ENCODE data around the gene MEOX1.
A peak's percentile ranks its signal among the peaks of the same experiment; 100 is the strongest.

Gene MEOX1

DNA sequence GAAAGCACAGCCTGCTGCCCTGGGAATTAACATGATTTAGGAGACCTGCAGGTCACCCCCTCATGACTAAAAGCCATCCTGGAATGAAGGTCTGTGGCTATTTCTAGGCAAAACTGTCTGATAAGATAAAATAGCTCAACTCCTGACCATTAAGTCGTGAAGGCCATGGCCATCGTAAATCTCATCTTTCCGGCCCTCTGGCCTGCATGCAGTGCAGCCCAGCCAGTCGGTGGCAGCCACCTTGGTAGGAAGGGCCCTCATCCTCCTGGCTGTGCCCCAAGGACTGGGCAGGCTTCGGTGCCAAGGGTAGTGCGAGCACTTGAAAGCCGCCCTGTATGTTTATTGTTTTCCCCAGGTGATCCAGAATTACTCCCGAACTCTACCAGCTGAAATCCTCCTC, 18.2 kb upstream of the MEOX1 start:
- DNase-seq = no peak

DNA sequence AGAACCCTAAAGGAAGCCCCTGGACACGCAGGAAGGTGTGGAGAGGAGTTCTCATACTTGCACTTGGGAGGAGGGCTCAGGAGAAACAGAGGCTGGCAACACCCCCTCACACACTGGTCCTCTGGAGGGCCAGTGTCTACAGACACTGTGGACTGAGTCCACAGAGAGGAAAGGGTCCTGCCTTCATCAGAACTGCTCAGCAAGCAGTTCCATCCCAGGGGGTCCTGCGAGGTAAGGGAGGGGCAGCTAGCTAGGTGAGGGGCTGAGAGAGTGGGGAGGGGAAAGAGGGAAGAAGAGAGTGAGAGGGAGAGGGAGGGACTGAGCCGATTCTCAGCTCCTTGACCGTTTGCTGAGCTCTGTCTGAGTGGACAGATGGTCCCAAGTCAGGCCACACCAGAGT, 17.7 kb upstream of the MEOX1 start:
- no peak for DNase-seq

DNA sequence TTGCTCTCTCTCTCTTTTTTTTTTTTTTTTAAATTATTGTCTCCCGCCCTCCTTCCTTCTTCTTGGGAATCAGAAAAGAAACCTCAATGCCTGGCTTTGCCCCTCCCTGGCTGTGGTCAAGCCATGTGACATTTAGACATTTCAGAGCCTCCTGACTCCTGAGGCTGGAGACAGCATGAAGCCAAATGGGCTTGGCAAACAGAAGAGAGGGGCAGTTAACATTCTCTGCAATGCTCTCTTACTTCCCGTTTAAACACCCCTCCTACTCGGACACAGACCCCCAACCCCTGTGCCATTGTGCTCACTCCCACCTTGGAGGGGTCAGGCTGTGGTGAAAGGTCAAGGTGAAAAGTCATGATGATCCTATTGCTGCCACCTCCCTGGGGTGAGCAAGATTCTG, 14.7 kb upstream of the MEOX1 start:
- DNase-seq = no peak

DNA sequence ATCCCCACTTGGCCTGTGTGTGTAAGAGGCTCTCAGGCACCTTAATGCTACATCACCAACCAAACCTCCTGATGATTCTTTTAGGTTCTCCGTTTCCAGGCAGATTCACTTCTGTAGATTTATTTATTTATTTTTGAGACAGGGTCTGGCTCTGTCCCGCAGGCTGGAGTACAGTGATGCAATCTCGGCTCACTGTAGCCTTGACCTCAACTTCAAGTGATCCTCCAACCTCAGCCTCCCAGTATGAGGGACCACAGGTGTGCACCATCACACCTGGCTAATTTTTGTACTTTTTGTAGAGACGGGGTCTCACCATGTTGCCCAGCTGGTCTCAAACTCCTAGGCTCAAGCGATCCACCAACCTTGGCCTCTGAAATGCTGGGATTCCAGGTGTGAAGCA, 12.7 kb upstream of the MEOX1 start:
- no peak for DNase-seq

DNA sequence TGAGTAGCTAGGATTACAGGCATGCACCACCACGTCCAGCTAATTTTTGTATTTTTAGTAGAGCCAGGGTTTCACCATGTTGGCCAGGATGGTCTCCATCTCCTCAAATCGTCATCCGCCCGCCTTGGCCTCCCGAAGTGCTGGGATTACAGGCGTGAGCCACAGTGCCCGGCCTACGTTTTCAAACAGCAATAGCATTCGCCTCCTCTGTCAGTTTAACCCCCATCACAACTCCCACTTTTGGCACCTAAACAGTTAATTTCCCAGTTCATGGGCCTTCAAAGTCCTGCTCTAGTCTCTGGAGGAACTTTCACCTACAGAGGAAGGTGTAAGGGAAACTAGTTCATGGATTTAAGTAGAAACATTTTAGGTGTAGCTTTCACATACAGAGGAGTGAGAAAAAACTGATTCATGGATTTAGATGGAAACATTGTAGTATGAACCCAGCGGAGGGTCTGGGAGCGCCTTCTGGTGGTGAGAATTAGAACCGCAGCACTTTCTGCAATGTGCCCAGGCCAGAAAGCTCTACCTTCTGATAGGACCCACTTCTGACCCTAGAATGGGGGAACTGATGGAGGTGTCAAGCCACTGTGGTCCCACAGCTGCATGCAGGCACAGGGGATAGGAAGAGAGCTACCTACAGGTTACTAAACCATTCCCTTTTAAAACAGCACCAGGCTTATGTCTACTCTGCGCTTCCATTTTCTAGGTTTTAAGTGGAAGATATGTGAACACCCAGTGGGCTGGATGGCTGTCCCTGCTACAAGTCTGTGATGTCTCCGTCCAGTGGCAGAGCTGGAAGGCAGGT, 12.0 kb upstream of the MEOX1 start:
- peak; percentile 73 for DNase-seq

DNA sequence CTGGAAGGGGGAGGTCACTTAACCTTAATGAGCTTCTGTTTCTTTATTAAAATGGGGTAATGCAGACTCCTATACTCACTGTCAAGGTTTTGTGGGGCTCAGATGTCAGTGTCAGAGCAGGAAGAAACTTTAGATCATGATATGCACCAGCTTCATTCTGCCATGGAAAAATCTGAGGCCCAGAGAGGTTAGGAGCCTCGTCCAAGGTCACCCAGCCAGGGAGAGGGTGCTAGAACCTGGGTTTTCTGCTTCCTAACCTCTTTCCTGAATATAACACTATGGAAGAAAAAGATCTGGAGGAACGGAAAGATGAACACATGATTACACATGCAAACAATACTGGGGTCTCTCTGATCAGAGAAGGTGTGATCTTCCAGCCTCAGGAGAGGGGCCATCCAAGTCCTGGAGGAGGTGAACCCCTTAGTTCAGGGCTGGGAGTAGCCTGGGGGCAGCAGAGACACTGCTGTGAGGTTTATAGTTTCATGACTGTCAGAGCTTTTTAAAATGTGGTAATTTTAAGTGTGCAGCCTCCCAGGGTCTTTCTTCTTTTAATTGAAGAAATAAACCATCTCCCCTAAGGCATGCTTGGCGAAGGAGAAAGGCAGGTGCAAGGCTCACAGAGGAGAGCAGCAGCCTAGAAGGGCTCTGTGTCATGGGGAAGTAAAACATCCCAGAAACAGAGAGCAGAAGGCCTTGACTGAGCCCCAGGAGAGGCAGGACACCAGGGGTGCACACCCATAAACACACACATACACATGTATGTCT, 10.2 kb upstream of the MEOX1 start:
- DNase-seq = no peak

DNA sequence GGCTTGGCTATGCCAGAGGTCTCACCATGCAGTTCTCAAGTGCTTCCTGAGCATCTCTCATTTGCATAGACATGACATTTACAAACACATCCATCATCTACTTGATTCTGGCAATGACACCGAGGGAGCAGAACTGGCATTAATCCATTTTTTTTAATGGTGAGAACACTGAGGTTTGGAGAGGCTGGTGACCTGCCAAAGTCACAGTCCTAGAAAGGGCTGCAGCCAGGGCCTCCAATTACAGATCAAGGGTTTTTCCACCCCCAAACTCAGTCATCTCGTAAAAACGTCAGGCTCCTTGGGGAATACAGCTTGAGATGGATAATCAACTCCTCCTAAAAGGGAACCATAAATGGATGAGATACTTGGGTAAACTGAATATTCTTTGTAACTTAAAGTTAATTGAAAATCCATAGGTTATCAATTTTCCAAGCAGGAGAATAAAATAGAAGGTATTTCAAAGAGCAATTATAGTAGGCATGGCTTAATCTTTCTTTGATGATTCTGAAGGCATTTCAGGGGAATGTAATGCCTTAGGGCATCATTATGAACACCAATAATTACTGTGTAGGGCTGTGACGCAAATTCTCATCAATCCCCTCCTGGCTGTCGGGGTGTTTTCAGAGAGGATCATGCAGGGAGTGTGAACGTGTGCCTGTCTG, 9.4 kb upstream of the MEOX1 start:
- DNase-seq = no peak

DNA sequence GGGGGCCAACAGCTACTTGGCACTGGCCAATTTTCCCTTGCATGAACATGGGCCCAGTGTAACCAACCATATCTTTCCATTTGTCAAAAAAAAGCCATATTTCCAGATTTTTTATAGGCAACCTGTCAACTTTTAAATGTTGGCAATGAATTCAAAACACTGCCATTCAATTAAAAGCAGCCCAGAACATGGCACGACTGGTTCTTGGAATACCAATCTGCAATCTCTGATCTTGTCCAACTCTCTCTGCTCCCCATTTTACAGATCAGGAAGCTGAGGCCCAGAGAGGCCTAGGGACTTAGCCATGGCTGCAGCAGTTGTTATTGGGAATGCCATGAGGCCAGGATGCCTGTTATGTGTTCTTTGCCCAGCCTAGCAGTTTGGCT, 8.9 kb upstream of the MEOX1 start:
- no peak for DNase-seq

DNA sequence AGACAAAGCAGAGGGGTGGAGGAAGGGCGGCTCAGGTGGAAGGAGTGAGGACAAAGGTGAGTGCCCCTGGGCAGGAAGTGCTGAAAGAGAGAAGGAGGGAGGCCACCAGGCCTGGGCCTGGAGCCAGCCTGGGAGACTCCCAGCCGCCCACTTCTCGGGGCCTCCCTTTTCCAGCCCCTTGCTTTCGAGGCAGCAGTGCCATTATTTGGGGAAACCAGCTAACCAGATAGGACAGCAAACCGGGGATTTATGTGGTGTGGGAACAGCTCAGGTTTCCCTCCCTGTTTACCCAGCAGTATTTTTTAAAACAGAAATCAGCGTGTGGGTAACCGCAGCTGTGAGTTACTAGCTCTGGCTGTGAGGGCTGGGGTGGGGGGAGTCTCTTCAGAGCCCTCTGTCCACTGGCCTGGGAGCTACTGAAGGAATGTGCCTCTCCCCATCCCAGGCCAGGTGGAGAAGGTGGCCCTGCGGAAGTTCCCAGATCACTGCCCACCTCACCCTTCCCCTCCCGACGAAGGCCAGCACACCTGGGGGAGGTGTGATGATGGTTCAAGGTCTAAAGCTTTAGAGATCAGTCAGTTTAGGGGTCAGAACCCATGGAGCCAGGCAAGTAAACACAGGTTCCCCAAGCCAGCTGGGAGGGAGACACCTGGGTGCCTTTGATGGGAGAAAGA, 8.4 kb upstream of the MEOX1 start:
- DNase-seq = no peak

DNA sequence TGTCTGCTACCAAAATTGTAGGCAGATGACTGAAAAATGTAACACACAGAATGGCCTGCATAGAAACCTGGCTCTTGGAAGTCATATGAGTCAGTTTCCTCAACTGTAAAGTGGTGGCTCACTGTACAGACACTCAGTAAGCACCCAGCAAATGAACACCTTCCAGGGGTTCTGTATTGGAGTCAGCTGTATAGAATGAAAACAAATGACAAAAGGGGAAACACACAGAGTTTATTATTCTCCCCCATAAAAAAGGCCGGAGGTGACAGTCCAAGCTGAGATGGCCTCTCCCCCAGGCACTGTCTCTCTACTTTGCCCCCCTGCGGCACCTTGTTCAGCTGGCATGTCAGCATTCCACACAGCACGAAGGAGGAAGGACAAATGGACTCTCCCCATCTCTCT, 6.2 kb upstream of the MEOX1 start:
- DNase-seq = no peak

DNA sequence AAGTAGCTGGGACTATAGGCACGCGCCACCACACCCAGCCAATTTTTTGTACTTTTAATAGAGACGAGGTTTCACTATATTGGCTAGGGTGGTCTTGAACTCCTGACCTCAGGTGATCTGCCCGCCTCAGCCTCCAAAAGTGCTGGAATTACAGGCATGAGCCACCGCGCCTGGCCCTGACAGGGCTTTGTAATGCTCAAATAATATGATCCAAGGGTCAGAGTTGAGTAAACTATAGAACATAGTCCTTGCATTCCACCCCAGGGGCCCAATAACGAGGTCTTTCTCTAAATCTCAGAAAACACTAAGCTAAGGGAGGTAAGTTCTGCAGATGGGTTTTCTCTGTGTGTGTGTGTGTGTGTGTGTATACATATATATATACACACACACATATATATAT, 5.8 kb upstream of the MEOX1 start:
- no peak for DNase-seq

DNA sequence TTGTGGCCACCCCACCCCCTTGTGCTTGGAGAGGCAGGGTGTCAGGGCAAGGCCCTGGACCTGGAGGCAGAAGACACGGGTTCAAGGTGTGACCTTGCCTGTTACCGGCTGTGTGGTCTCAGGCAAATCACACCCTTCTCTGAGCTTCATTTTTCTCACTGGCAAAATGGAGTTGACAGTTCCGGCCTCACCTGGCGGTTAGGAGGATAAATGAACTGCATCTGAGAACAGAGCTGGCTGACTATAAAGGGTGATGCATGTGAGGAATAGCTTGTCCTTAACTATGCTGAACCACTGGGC, 4.2 kb upstream of the MEOX1 start:
- no peak for DNase-seq

DNA sequence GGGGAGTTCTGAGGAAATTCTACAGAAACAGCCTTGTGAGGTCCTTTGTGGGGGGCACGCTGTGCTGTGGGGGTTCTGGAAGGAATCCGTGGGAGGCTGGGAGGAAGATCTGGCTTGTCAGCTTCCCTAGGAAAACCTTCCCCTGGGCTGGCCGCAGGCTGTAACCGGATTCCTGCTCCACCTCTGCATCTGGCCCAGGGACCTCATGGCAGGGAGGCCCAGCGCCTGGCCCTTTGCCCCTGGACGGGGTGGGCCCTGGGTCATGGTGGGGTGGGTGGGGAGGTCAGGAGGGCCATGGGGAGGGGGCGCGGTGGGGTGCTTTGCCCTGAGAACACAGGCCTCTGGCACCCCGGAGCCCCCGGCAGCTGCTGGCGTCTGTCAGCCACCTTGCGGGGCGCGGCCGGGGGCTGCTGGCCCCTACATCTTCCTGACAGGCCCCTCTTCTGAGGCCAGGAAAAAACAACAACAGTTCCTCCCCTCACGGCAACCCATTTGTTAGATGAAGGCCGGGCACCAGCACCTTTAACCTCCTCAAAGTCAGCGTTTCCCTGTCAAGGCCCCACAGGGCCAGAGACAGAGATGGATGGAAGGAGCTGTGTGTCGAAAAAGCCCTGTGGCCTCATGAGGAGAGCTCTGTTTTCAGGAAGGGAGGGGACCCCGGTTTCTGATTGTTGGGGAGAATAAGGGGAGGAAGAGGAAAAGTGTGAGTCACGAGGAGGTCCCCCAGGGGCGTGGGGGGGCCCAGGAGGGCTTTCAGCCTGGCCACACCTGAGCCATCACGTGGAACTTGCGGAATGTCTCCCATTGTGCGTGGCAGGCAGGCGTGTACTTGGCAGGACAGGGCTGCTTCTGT, 3.6 kb upstream of the MEOX1 start:
- DNase-seq = no peak

DNA sequence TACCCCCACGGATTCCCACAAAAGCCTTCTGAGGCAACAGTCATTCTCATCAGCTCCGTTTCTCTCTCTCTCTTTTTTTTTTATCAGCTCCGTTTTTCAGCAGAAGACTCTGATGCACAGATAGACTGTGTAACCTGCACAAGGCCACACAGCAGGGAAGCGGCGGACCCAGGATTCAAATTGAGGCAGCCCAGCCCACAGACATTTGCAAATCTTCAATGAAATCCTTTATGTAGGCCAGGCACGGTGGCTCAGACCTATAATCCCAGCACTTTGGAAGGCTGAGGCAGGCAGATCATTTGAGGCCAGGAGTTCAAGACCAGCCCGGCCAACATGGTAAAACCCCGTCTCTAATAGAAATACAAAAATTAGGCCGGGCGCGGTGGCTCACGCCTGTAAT, 2.4 kb upstream of the MEOX1 start:
- DNase-seq = no peak

DNA sequence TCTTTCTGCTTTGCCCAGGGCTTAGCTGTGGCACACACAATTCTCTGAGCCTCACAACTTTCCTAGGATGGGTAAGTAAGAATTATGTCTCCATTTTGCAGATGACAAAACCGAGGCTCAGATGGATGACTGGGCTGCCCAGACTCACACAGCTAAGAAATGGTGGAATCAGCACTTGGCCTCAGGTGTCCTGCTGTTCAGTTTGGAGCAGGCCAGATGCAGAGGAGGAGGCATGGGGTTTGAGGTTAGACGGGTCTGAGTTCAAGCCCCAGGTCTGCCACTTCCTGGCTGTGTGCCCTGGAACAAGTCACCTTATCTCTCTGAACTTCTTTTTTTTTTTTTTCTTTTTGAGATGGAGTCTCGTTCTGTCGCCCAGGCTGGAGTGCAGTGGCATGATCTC, 1.7 kb upstream of the MEOX1 start:
- DNase-seq = no peak

DNA sequence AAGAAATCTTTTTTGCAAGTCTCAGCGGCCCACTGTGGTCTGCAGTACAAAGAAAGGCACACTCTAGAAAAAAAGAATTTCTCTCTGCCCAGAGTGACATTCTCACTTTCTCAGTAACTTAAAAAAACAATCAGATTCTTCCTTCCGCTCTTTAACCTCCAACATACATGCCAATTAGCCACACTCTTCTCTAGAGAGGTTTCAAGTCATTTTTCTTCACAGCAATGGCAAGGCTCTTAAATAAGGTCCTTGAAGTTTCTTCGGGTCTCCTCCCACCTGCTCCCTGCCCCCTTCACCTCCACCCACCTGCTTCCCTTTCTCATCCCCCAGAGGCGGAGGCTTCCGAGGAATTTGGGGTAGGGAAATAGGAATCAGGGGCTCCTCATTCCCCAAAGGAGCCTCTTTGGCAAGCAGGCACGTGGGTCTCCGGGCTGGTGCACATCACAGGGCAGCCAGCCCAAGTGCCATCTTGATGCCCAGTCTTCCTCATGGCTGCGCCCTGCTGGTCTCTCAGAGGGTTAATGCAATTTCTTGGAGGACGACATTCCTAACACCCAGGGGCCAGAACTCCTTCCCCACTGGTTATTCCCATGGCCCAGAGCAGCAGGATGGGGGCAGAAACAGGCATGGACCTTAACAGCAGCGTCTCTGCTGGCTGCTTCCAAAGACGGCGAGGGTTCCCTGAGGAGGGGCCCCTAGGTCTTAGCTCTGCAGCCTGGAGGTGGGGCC, 855 bp upstream of the MEOX1 start:
- no peak for DNase-seq

DNA sequence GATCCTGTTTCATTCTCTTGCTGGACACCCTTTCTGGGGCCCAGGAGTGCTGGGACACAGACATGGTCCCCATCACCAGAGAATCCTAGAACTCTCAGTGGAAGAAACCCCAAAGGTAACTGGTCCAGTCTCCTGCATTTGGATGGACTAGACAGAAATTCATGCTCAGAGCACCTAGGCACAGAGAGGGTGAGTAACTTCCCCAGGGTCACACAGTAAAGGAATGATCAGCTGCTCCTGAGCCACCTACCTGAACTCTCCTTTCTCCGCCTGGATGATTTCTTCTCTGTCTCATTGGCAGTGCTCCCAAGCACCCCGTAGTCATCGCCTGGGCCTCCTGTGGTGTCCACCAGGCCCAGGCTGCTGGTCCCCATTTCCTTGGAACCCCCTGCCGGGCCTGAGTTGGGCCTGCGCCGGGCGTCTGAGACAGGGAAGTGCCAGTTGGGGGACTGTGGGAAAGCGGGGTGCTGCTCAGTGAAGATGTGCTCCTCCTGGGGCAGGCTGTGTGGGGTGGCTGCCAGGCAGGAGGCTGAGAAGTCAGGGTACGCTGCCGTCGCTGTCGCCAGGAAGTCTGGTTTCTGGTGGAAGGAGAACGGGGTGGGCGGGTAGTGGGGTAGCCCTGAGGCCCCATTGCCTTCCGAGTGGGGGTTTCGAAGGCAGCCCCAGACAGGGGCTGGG, 767 bp downstream of the MEOX1 start:
- no peak for DNase-seq

DNA sequence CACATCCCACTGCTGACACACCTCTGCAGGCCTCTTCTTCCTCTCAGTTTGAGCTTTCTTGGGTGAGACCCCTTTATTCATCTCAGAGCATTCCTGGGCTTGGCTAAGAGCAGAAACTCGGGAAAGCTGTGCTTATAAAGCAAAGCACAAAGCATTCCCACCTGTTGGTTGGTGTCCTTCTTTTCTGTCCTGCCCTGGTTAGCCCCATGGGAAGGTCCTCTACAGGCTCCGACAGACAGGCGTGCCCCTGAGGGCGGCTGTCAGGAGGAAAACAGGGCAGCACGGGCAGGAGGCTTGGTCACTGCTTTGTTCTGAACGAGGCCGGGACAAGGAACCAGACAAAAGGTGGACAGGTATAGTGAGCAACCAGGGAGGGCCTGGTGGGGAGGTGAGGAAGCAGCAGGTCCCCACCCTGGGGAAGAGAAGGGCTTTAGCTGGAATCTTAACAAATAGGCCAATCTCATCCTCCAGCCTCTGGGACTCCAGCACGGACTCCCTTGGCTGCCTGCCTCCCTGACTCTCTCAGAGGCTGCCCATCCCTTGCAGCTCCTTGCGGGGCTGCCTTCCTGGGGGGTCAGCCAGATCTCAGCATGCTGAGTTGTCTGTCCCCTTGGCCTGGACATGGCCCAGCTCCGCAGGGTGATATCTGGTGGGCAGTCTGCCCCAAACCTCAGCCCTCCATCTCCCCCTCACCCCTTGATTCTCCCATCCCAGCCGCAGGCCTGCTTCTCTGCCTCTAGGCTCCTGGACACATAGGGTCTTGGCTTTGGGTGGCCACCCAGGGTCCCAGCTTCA, 1.7 kb downstream of the MEOX1 start:
- DNase-seq = no peak

DNA sequence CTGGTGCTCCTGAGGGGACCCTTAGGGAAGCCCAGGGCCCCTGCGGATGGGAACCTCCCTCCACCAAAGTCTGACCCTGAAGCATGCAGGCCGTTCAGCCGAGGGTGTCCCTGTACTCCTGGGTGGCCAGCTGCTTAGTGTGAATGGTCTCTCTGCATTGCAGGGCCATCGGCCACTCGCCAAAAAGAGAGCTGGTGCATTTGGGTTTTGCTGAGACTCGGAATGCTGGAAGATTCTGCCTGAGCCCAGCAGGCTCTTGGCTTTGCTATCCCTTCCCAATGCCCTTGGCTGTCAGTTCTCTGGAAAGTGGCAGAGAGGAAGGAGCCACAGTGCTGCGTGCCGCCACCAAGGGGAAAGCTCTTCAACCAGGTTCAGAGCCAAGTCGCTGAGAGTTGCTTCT, 2.8 kb downstream of the MEOX1 start:
- DNase-seq = no peak

DNA sequence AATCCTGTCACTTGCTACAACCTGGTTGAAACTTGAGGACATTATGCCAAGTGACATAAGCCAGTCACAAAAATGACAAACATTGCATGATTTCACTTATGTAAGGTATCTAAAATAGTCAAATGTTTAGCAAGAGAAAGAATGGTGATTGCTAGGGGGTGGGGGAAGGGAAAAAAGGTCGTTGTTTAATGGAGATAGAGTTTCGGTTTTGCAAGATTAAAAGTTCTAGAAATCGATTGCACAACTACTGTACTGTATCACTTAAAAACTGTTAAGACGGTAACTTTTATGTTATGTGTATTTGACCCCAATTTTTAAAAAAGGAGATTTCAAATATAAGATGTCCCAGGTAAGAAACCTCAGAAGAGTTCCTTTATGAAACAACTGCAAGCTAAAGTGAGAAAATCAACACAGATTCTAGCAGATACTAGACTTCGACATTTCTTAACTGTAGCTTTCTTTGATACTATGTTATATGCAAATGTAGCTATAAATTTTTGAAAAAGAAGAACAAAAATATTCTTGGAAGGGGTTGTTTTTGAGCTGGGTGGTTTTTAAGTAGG, 5.9 kb downstream of the MEOX1 start:
- DNase-seq = no peak

Data from activated CD8-positive, alpha-beta memory T cell treated with anti-CD3 and anti-CD28 coated beads, Interleukin-2, amount 50 U/mL, for 4 hours (primary cell).